Adrenal gland (tissue), 5 donors: Measurements from ENCODE around the gene BAHCC1.

Experiments
- CTCF ChIP-seq, 6 experiments: fragments of 450-650 bp in 4 of 6; fragments of 200-600 bp in 2 of 6; sonication (generic) in 1 of 6; IDR thresholded peaks; 1 replicate in 5 of 6; 2 replicates in 1 of 6; pipeline versions ENCODE4 v1.5.1 to v1.8.0; 2016 to 2021; ENCODE audit warnings: antibody characterized with exemption in 6 of 6, mild to moderate bottlenecking in 2 of 6, moderate library complexity in 1 of 6
- POLR2A ChIP-seq, 2 donors: fragments of 450-650 bp; IDR thresholded peaks; one replicate each; pipeline ENCODE4 v1.6.1; 2017; ENCODE audit warnings: antibody characterized with exemption in 2 of 2, mild to moderate bottlenecking in 2 of 2, moderate library complexity in 1 of 2
- donor health status: DM: no; HTN: no; CAD: no.

GRCh38 chr17:81486199-81486810 is 91.0 kb downstream of the BAHCC1 start:
- TF ChIP-seq POLR2A (IDR thresholded peaks at IDR 0.05) (no peak), CTCF (IDR thresholded peaks at IDR 0.05) (no peak)
